Measurements from ENCODE around the gene LRRC37A2.
"Not testable (repeated sequence)": the region's sequence is repeated elsewhere in the genome, so short reads cannot be mapped to it uniquely, and the experiment has no call there.

Gene LRRC37A2

GRCh38 chr17:46505896-46506295 is 6.4 kb upstream of the LRRC37A2 start:
- not testable (repeated sequence) for H3K4me2 ChIP-seq (ENCODE audit: low read length, poor library complexity, severe bottlenecking); H3K27me3 ChIP-seq (ENCODE audit: control insufficient read depth in 1 of 2, insufficient read depth in 1 of 2, low read length in 2 of 2); H4K8ac ChIP-seq (ENCODE audit: low read length); H3K36me3 ChIP-seq (ENCODE audit: control insufficient read depth in 1 of 2, insufficient read depth in 2 of 2, low read depth in 1 of 2, low read length in 2 of 2); H4K91ac ChIP-seq (ENCODE audit: low read length); H3K18ac ChIP-seq (ENCODE audit: low read depth in 1 of 2, low read length in 2 of 2); H3K4me1 ChIP-seq (ENCODE audit: control insufficient read depth, insufficient read depth, low read depth, low read length); H3K23ac ChIP-seq (ENCODE audit: low read length in 2 of 2); H2AFZ ChIP-seq (ENCODE audit: low read depth, low read length); H3K9ac ChIP-seq (ENCODE audit: low read length); H2AK5ac ChIP-seq (ENCODE audit: low read length, severe bottlenecking); H3K79me1 ChIP-seq (replicated peaks; ENCODE audit: low read length, poor library complexity, severe bottlenecking); H3K4ac ChIP-seq (ENCODE audit: low read depth in 1 of 2, low read length in 2 of 2); H3K14ac ChIP-seq (ENCODE audit: low read length in 2 of 2); H2BK5ac ChIP-seq (ENCODE audit: low read depth, low read length, poor library complexity, severe bottlenecking); H2BK120ac ChIP-seq (ENCODE audit: low read depth, low read length); H2BK12ac ChIP-seq (ENCODE audit: low read length in 2 of 2); H3K27ac ChIP-seq (ENCODE audit: low read length, poor library complexity, severe bottlenecking); DNase-seq; H3K4me3 ChIP-seq (ENCODE audit: insufficient read depth in 1 of 2, low read depth in 1 of 2, low read length in 2 of 2); H3K9me3 ChIP-seq (ENCODE audit: control insufficient read depth, low read length); H2BK15ac ChIP-seq (ENCODE audit: low read depth, poor library complexity, severe bottlenecking)
- WGBS: no CpG with 5 or more reads among the region's 7 CpGs

GRCh38 chr17:46534716-46535115 is 22.4 kb downstream of the LRRC37A2 start:
- 94% methylated on average over 17 of the region's 22 CpGs for WGBS
- H3K79me1 ChIP-seq (replicated peaks; ENCODE audit: low read length, poor library complexity, severe bottlenecking); H4K91ac ChIP-seq (ENCODE audit: low read length): not testable (repeated sequence)

GRCh38 chr17:46548607-46549006 is 36.3 kb downstream of the LRRC37A2 start:
- not testable (repeated sequence) for H2BK5ac ChIP-seq (ENCODE audit: low read depth, low read length, poor library complexity, severe bottlenecking); H3K36me3 ChIP-seq (ENCODE audit: control insufficient read depth in 1 of 2, insufficient read depth in 2 of 2, low read depth in 1 of 2, low read length in 2 of 2)
- WGBS: 98% methylated on average over 9 of the region's 10 CpGs

More at GRCh38 chr17:46534716-46535115, 22.4 kb downstream of the LRRC37A2 start:
- not testable (repeated sequence) for H3K18ac ChIP-seq (ENCODE audit: low read depth in 1 of 2, low read length in 2 of 2); H3K4ac ChIP-seq (ENCODE audit: low read depth in 1 of 2, low read length in 2 of 2); H2BK15ac ChIP-seq (ENCODE audit: low read depth, poor library complexity, severe bottlenecking); H3K9ac ChIP-seq (ENCODE audit: low read length); H2BK5ac ChIP-seq (ENCODE audit: low read depth, low read length, poor library complexity, severe bottlenecking); H3K36me3 ChIP-seq (ENCODE audit: control insufficient read depth in 1 of 2, insufficient read depth in 2 of 2, low read depth in 1 of 2, low read length in 2 of 2); H3K4me1 ChIP-seq (ENCODE audit: control insufficient read depth, insufficient read depth, low read depth, low read length); H3K27me3 ChIP-seq (ENCODE audit: control insufficient read depth in 1 of 2, insufficient read depth in 1 of 2, low read length in 2 of 2); H3K14ac ChIP-seq (ENCODE audit: low read length in 2 of 2); H3K23ac ChIP-seq (ENCODE audit: low read length in 2 of 2); H3K27ac ChIP-seq (ENCODE audit: low read length, poor library complexity, severe bottlenecking); H2BK120ac ChIP-seq (ENCODE audit: low read depth, low read length); H3K4me3 ChIP-seq (ENCODE audit: insufficient read depth in 1 of 2, low read depth in 1 of 2, low read length in 2 of 2); H2AFZ ChIP-seq (ENCODE audit: low read depth, low read length); DNase-seq; H4K8ac ChIP-seq (ENCODE audit: low read length); H3K4me2 ChIP-seq (ENCODE audit: low read length, poor library complexity, severe bottlenecking); H2AK5ac ChIP-seq (ENCODE audit: low read length, severe bottlenecking); H2BK12ac ChIP-seq (ENCODE audit: low read length in 2 of 2); H3K9me3 ChIP-seq (ENCODE audit: control insufficient read depth, low read length)

GRCh38 chr17:46559155-46559554 is 46.9 kb downstream of the LRRC37A2 start:
- not testable (repeated sequence) for H2BK12ac ChIP-seq (ENCODE audit: low read length in 2 of 2); H3K27me3 ChIP-seq (ENCODE audit: control insufficient read depth in 1 of 2, insufficient read depth in 1 of 2, low read length in 2 of 2); H2AK5ac ChIP-seq (ENCODE audit: low read length, severe bottlenecking); H4K8ac ChIP-seq (ENCODE audit: low read length); H3K4me1 ChIP-seq (ENCODE audit: control insufficient read depth, insufficient read depth, low read depth, low read length); H3K79me1 ChIP-seq (replicated peaks; ENCODE audit: low read length, poor library complexity, severe bottlenecking); H3K4ac ChIP-seq (ENCODE audit: low read depth in 1 of 2, low read length in 2 of 2); H2BK15ac ChIP-seq (ENCODE audit: low read depth, poor library complexity, severe bottlenecking); H3K9ac ChIP-seq (ENCODE audit: low read length); H3K4me3 ChIP-seq (ENCODE audit: insufficient read depth in 1 of 2, low read depth in 1 of 2, low read length in 2 of 2); H2AFZ ChIP-seq (ENCODE audit: low read depth, low read length); H3K9me3 ChIP-seq (ENCODE audit: control insufficient read depth, low read length); DNase-seq; H3K27ac ChIP-seq (ENCODE audit: low read length, poor library complexity, severe bottlenecking); H3K4me2 ChIP-seq (ENCODE audit: low read length, poor library complexity, severe bottlenecking); H3K18ac ChIP-seq (ENCODE audit: low read depth in 1 of 2, low read length in 2 of 2); H4K91ac ChIP-seq (ENCODE audit: low read length); H3K23ac ChIP-seq (ENCODE audit: low read length in 2 of 2); H2BK5ac ChIP-seq (ENCODE audit: low read depth, low read length, poor library complexity, severe bottlenecking); H2BK120ac ChIP-seq (ENCODE audit: low read depth, low read length); H3K36me3 ChIP-seq (ENCODE audit: control insufficient read depth in 1 of 2, insufficient read depth in 2 of 2, low read depth in 1 of 2, low read length in 2 of 2); H3K14ac ChIP-seq (ENCODE audit: low read length in 2 of 2)
- WGBS: no CpG with 5 or more reads among the region's 20 CpGs

More at GRCh38 chr17:46548607-46549006, 36.3 kb downstream of the LRRC37A2 start:
- H3K27me3 ChIP-seq (ENCODE audit: control insufficient read depth in 1 of 2, insufficient read depth in 1 of 2, low read length in 2 of 2); H3K4me1 ChIP-seq (ENCODE audit: control insufficient read depth, insufficient read depth, low read depth, low read length); H3K14ac ChIP-seq (ENCODE audit: low read length in 2 of 2); H3K4ac ChIP-seq (ENCODE audit: low read depth in 1 of 2, low read length in 2 of 2); H3K79me1 ChIP-seq (replicated peaks; ENCODE audit: low read length, poor library complexity, severe bottlenecking); H4K8ac ChIP-seq (ENCODE audit: low read length); H3K23ac ChIP-seq (ENCODE audit: low read length in 2 of 2); H3K9ac ChIP-seq (ENCODE audit: low read length); H4K91ac ChIP-seq (ENCODE audit: low read length); H2AK5ac ChIP-seq (ENCODE audit: low read length, severe bottlenecking); H2BK15ac ChIP-seq (ENCODE audit: low read depth, poor library complexity, severe bottlenecking); H3K9me3 ChIP-seq (ENCODE audit: control insufficient read depth, low read length); H3K4me2 ChIP-seq (ENCODE audit: low read length, poor library complexity, severe bottlenecking); H2BK120ac ChIP-seq (ENCODE audit: low read depth, low read length); DNase-seq; H3K18ac ChIP-seq (ENCODE audit: low read depth in 1 of 2, low read length in 2 of 2); H2BK12ac ChIP-seq (ENCODE audit: low read length in 2 of 2); H2AFZ ChIP-seq (ENCODE audit: low read depth, low read length); H3K27ac ChIP-seq (ENCODE audit: low read length, poor library complexity, severe bottlenecking); H3K4me3 ChIP-seq (ENCODE audit: insufficient read depth in 1 of 2, low read depth in 1 of 2, low read length in 2 of 2): not testable (repeated sequence)

All from mesenchymal stem cell (in vitro differentiated cells and primary cell).